Kidney capillary endothelial cell (primary cell): Measurements from ENCODE around the gene PIGU.
A peak's percentile ranks its signal among the peaks of the same experiment; 100 is the strongest.
"Not testable (repeated sequence)": the region's sequence is repeated elsewhere in the genome, so short reads cannot be mapped to it uniquely, and the experiment has no call there.

Source experiments
- DNase-seq: peaks from one replicate; pipeline ENCODE4 v3.0.0-alpha.2; 2018; ENCODE audit warnings: low spot score

PIGU gene

DNA sequence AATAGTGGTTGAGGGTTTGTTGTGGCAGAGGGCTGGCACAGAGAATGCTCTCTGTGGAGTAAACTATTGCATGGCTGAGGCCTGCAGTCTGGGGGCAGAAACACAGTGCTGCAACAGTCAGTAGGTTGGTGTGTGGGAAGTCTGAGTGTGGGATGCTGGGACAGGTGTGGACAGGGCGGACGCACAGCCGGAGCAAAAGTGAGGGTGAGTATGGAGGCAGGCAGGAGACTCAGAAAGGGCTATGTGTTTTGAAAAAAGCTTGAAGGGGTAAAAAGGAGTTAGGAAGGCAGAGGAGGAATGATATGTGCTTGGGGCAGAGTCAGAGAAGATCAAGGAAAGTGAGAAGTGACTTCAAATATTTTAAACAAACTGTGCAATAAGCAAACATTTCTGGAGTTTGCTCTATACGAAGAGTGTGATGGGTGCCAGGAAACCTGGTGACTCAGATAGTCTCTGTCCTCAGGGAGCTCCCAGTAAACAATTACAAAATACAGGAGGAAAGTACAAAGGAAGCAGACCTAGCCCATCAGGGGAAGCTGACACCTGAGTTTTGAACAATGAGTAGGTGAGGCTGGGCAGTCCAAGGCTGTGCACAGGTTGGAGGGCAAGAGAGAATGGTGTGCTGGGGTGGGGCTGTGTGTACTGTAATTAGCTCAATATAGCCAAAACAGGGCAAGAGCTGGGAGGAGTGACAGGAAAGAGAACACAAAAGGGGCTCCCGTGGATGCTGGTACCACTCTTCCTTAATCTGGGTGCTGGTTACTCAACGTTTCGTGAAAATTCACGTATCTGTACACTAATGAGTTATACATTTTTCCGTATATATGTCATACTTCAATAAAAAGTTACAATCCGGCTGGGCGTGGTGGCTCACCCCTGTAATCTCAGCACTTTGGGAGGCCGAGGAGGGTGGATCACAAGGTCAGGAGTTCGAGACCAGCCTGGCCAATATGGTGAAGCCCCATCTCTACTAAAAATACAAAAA, 55.2 kb downstream of the PIGU start:
- DNase-seq, result no peak

DNA sequence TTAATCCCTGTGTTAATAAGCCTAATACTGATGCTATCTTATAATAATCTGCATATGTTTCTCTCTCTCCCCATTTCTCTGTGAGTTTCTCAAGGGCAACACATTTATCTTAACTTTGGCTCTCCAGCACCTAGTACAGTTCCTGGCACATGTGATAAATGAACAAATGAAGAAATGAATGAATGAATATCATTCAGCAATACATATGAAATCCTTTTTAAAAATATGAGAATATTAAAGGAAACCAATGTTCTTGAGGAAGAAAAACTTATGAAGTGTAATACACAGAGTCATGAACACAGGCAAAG, 55.9 kb downstream of the PIGU start:
- DNase-seq, result no peak

DNA sequence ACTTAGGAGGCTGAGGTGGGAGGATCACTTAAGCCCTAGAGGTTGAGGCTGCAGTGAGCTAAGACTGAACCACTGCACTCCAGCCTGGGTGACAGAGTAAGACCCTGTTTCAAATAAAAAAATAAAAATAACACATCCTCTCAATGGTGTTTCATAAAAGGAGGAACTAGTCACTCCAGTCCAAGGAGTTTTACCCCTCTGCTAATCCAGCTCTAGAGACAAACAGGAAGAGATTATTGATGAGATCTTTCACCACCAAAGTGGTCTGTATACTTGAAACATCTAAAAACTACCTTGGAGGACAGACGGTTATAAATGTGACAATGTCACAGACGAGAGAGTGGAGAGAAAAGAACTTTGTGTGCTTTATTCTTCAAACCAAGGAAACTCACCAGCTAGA, 58.2 kb downstream of the PIGU start:
- DNase-seq, result no peak

DNA sequence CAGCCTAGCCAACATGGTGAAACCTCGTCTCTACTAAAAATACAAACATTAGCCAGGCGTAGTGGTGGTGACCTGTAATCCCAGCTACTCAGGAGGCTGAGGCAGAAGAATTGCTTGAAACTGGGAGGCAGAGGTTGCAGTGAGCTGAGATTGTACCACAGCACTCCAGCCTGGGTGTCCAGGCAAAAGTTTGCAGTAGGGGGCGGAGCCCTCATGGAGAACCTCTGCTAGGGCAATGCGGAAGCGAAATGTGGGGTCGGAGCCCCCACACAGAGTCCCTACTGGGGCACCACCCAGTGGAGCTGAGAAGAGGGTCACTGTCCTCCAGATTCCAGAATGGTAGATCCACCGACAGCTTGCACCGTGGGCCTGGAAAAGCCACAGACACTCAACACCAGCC, 60.0 kb downstream of the PIGU start:
- not testable (repeated sequence) for DNase-seq

DNA sequence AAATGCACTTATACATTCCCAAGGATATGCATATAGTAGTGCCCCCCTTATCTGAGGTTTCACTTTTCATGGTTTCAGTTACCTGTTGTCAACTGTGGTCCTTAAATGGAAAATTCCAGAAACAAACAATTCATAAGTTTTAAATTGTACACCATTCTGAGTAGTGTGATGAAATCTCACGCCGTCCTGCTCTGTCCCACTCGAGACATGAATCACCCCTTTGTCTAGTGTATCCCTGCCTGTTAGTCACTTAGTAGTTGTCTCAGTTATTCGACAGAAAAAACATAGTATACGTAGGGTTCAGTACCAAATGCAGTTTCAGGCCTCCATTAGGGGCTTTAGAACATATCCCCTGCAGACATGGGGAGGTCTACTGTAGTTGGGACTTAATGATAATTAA, 61.4 kb downstream of the PIGU start:
- peak; percentile 32 for DNase-seq

DNA sequence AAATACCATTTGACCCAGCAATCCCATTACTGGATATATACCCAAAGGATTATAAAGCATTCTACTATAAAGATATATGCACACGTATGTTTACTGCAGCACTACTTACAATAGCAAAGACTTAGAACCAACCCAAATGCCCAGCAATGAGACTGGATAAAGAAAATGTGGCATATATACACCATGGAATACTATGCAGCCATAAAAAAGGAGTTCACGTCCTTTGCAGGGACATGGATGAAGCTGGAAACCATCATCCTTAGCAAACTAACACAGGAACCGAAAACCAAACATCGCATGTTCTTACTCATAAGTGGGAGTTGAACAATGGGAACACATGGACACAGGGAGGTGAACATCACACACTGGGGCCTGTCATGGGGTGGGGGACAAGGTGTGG, 64.9 kb downstream of the PIGU start:
- not testable (repeated sequence) for DNase-seq

DNA sequence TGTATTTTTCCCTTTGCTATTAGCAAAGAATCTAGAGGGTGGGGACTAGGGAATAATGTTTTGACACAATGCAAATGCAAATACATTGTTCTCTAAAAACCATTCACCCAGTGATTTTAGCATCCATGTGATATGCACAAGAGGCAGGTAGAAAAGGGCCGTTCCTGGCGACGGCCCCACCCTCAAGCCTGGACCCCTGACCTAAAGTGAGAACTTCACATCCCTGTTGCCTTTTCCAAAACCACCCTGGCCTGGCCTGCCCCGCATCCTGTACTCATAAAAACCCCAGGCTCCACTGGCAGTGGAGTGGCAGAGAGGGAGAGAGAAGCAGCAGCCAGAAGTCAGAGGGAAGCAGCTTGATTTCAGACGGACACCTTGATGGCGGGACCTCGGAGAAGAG, 69.8 kb downstream of the PIGU start:
- DNase-seq, result no peak

GRCh38 chr20:34604980-34605788, 71.7 kb downstream of the PIGU start:
- peak; percentile 26 for DNase-seq

GRCh38 chr20:34600892-34601653, 75.8 kb downstream of the PIGU start:
- DNase-seq, result no peak

- no peak for DNase-seq
These were observed 81.3 kb downstream of the PIGU start for GRCh38 chr20:34595377-34596184.

- no peak for DNase-seq
These were observed 90.3 kb downstream of the PIGU start for GRCh38 chr20:34586488-34587163.

DNA sequence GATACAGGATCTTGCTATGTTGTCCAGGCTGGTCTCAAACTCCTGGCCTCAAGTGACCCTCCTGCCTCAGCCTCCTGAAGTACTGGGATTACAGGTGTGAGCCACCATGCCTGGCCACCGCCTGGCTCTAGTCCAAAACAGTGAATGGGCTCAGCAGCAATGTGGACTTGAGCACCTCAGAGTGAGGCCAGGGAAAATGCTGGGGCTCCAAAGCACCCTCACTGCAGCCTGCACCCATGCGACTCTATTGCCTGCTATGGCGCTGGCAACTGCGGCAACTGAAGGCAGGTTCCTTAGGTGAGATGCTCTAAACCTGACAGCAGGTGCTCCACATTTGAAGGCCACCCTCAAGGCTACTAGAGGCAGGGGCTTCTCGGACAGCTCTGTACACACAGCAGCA, 91.9 kb downstream of the PIGU start:
- no peak for DNase-seq

- no peak for DNase-seq
These were observed 93.3 kb downstream of the PIGU start for GRCh38 chr20:34583544-34583943.

- DNase-seq, result no peak
These were observed 94.0 kb downstream of the PIGU start for GRCh38 chr20:34582911-34583310.

DNA sequence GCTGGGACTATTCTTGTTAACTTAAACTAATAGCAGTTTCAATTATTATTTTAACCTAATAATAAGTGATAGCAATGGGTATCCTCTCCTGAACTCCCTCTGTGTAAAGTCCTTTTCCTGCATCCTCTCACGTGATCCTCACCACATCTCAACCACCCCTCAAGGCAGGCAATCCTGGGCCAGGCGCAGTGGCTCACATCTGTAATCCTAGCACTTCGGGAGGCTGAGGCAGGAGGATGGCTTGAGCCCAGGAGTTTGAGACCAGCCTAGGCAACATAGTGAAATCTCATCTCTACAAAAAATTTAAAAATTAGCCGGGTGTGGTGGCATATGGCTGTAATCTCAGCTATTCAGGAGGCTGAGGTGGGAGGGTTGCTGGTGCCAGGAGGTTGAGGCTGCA, 94.7 kb downstream of the PIGU start:
- no peak for DNase-seq

GRCh38 chr20:34581341-34582184, 95.3 kb downstream of the PIGU start:
- peak; percentile 68 for DNase-seq

- no peak for DNase-seq
These were observed 96.6 kb downstream of the PIGU start for GRCh38 chr20:34579979-34580940.

DNA sequence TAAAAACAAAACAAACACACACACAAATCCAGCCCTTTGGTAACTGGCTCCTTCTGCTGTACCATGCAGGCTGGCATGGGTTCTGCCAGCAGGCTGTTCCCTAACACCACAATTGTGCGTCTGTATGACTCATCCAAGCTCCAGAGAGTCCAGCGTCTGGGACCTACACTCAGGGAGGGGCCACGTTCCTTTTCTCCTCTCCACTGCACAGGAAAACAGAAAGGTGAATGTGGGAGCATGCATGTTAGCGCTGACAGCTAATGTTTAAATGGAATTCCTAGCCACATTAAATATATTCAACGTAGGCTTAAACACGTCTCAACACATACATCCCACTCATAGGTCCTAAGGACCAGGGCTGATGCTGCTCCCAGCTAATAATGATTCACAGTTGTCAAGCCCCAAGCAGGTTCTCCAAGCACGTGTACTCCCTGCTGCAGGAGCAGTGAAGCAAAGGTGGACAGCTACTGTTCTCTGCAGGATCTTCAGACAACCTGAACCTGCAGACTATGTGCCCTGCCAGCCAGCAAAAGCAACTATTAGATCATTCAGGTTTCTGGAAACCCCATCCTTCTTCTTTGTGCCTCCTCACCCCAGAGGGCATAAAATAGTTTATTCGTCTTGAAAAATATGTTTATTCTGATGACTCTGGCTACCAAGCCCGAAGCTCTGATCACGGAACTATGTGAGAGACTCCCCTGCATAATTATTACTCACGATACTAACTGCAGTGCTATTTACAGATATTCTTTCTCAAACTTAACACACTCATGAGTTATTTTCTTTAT, 97.5 kb downstream of the PIGU start:
- peak; percentile 70 for DNase-seq
